Stimulated activated CD8-positive, alpha-beta memory T cell treated with anti-CD3 and anti-CD28 coated beads, Interleukin-4, amount 100 ng/mL, for 4 hours (primary cell): ENCODE results near the gene CCDC88A.
A peak's percentile ranks its signal among the peaks of the same experiment; 100 is the strongest.
"Not testable (repeated sequence)": the region's sequence is repeated elsewhere in the genome, so short reads cannot be mapped to it uniquely, and the experiment has no call there.

Experiments
- DNase-seq, 2 donors: peaks; one replicate each; pipeline ENCODE4 v3.0.0-alpha.2; 2020; ENCODE audit warnings: low read depth in 2 of 2, low spot score in 1 of 2

Gene CCDC88A

GRCh38 chr2:55314985-55315384 lies 104.7 kb downstream of the CCDC88A start:
- no peak for DNase-seq

GRCh38 chr2:55311444-55311870 lies 108.2 kb downstream of the CCDC88A start:
- no peak for DNase-seq

GRCh38 chr2:55309446-55309845 lies 110.2 kb downstream of the CCDC88A start:
- no peak for DNase-seq

DNA sequence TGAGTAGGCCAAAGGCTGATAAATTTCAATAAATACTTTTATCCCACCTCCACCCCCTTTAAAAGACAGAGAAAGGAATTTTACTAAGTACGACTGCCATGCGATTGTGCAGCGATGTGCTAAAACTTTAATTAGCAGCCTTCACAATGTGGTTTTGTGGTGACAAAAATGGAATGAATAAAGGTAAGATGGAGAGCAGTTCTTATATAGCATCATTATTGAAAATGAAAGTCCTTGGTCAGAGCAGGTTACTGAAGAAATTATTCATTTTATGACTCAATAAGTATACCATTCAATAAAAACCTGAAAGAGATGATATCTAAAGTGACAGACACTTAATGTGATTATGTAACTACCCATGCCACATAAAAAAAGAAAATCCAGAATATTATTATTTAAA lies 117.4 kb downstream of the CCDC88A start:
- DNase-seq: no peak

DNA sequence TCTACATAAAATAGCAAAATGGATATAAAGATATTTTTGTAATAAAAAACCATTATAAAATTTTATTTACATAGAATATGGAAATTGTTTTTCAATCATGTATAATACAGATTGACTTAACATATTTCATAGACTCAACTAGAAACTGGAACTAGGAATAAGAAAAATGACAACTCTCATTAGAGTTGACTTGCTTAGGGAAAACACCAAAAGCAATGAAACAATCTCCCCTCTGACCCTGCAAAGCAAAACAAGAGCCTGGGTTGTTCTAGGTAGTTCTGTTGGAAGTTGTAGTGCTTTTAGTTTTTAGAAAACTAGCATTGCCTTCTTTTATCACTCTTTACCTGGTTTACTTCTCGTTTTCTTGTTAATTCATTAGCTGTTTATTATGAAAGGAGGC lies 118.4 kb downstream of the CCDC88A start:
- no peak for DNase-seq

- DNase-seq: no peak
These were observed 123.3 kb downstream of the CCDC88A start for GRCh38 chr2:55296393-55296792.

GRCh38 chr2:55283083-55283482 lies 136.6 kb downstream of the CCDC88A start:
- no peak for DNase-seq

DNA sequence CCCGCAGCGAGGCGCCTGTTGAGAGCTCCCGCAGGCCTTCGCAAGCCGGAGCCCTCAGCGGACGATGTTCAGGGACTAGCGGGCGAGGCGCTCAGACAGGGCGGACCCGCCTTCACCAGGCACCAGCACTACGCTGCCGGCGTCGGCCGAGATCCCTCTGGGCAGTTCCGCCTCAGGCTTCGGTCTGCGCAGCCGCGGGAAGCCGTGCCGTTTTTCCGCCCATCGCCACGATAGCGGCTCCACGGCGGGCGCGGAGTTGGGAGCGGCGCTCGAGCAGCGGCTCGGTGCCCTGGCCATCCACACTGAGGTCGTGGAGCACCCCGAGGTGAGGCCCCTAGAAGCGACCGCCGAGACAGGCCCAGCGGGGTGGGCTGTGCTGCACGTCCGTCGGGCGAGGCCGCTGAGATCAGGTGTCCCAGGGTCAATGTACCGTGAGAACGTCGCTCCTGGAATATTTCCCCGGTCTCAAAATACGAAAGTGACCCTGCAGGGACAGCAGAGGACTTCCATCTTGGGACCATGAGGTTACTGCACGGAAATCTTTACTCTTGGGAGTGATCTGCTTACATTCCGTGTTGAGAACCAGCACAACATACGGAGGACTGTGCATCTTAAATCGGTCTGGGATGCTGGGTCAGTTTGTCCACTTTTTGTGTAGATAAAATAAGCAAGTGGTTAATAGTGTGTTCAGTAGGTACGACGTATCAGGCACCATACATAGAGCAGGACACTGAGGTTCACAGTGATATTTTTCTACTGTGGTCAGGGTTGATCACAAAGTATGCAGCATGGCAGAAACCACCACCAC lies 137.3 kb downstream of the CCDC88A start:
- peak; percentile 62 to 71 for DNase-seq

GRCh38 chr2:55280851-55281546 lies 138.7 kb downstream of the CCDC88A start:
- not testable (repeated sequence) for DNase-seq

DNA sequence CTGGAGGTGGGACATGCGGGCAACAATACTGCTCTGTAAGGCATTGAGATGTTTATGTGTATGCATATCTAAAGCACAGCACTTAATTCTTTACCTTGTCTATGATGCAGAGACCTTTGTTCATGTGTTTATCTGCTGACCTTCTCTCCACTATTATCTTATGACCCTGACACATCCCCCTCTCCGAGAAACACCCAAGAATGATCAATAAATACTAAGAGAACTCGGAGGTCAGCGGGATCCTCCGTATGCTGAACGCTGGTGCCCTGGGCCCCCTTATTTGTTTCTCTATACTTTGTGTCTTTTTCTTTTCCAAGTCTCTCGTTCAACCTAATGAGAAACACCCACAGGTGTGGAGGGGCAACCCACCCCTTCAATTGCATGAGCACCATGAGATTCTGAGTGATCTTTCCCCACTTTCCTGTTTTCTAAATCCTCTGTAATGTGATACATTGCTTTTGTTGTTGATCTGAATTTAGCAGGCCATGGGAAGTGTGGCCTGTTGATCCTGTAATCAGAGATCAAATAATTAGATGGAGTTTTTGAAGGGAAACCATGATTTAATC lies 139.7 kb downstream of the CCDC88A start:
- DNase-seq: not testable (repeated sequence)

GRCh38 chr2:55279214-55279835 lies 140.3 kb downstream of the CCDC88A start:
- not testable (repeated sequence) for DNase-seq

- DNase-seq: no peak
These were observed 142.3 kb downstream of the CCDC88A start for GRCh38 chr2:55277310-55277709.

- not testable (repeated sequence) for DNase-seq
These were observed 145.3 kb downstream of the CCDC88A start for GRCh38 chr2:55274346-55274745.

GRCh38 chr2:55269645-55269990 lies 150.0 kb downstream of the CCDC88A start:
- DNase-seq: no peak

- peak; percentile 79 to 84 for DNase-seq
These were observed 150.6 kb downstream of the CCDC88A start, which contains the start of gene MTIF2 for GRCh38 chr2:55268907-55269644. Gene MTIF2 (minus strand): TSS chr2:55269231. CDS start chr2:55263858, 5,373 bp downstream.

DNA sequence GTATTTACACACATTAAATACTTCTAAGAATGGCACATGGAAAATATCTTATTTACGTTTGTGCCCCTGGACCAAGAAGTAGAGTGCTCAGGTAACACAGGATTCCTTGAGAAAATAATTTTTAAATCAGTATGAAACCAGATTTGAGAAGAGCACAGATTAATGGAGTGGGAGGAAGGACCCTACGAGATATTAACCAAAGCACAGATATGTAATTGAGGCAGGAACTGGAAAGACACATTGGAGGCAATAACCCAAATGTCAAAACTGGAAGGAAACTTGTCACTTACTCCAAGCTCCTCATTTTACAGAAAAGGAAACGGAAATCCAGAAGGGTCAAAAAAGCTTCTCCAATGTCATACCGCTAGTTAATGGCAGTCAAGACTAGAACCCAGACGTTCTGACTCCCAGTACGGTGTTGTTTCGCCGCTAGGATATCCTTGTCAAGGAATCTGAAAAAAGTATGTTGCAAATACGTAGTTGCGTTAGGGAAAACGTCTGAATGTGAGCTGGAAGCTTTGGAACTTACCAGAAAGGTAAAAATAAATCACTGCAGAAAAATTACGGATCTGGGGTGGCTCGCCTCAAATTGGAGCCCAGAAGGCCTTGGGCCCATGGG lies 151.3 kb downstream of the CCDC88A start:
- DNase-seq: no peak

- not testable (repeated sequence) for DNase-seq
These were observed 160.1 kb downstream of the CCDC88A start for GRCh38 chr2:55259586-55259985.

- no peak for DNase-seq
These were observed 166.8 kb downstream of the CCDC88A start for GRCh38 chr2:55252832-55253231.

DNA sequence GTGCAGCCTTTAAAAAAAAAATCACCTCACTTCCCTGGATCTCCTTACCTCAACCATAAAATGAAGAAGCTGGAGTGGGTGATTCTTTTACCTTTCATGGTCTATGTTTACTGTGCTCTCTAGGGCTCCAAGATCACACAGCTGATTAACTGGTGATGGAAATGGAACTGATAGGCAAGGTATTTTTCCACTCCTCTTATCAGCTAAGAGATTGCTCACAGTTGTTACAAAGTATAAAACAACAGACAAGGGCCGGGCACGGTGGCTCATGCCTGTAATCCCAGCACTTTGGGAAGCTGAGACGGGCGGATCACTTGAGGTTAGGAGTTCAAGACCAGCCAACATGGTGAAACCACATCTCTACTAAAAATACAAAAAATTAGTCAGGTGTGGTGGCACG lies 172.6 kb downstream of the CCDC88A start:
- DNase-seq: no peak

DNA sequence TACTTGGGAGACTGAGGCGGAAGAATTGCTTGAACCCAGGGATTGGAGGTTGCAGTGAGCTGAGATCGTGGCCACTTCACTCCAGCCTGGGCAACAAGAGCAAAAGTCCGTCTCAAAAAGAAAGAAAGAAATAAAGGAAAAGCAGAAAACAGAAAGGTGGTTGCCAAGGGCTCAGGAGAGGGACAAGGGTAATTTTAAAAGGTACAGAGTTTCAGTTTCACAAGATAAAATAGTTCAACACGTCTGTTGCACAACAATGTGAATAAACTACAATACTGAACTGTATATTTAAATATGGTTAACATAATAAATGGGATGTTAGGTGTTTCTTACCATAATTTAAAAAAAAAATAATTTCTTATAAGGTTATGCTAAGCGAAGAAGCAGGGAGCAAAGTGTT lies 174.2 kb downstream of the CCDC88A start:
- DNase-seq: no peak
